ENCODE results near the gene COL6A3.

The COL6A3 gene

DNA sequence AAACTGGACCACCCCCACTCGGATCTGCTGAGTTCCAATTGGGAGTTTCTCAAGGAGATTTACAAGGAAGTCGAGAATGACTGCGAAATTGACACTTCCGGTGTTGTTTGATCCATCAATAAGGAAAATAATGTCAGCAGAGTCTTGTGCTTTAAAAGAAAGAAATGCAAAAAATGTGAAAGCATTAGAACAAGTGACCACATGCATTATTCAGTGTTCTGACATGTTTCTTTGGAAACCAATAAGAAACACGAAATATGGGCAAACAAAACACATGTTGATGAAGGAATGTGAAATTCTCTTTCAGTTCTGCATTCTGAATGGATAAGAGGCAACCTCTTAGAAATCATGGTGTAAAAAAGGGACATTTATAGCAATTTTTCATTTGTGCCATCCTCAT is 25.9 kb downstream of the COL6A3 start:
- no peak for TF ChIP-seq CTCF (conservative IDR thresholded peaks at IDR 0.05; ENCODE audit: low read depth, low read length)
- DNase-seq (ENCODE audit: low read depth) = no peak
- no peak overlapping the region for H3K4me3 ChIP-seq (ENCODE audit: low read length)

GRCh38 chr2:237384672-237385020 is 29.3 kb downstream of the COL6A3 start:
- DNase-seq (ENCODE audit: low read depth) = no peak
- no peak for TF ChIP-seq CTCF (conservative IDR thresholded peaks at IDR 0.05; ENCODE audit: low read depth, low read length)
- no peak overlapping the region for H3K4me3 ChIP-seq (ENCODE audit: low read length)

GRCh38 chr2:237383991-237384671 is 29.8 kb downstream of the COL6A3 start:
- no peak for TF ChIP-seq CTCF (conservative IDR thresholded peaks at IDR 0.05; ENCODE audit: low read depth, low read length)
- H3K4me3 ChIP-seq (ENCODE audit: low read length) = no peak overlapping the region
- DNase-seq (ENCODE audit: low read depth) = no peak

GRCh38 chr2:237380768-237381167 is 33.2 kb downstream of the COL6A3 start:
- H3K4me3 ChIP-seq (ENCODE audit: low read length) = no peak overlapping the region
- TF ChIP-seq CTCF (conservative IDR thresholded peaks at IDR 0.05; ENCODE audit: low read depth, low read length) = no peak
- no peak for DNase-seq (ENCODE audit: low read depth)

DNA sequence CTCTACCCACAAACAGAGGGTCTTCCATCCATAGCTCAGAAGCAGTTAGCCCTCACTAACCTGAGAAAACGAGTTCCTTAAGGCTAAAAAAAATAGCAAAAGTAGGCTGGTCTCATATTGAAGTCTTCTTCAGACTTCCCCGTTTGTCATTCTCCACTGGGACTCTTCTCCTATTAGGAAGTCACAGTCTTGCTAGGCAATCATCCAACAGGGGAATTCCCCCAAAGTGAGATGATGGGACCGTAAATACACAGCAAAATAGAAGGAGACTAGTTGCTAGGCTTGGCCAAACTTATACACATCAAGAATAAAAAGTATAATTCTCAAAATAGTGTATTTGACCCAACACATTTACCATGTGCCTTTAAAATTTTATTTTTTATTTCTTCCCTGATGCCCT is 34.3 kb downstream of the COL6A3 start:
- TF ChIP-seq CTCF (conservative IDR thresholded peaks at IDR 0.05; ENCODE audit: low read depth, low read length) = no peak
- DNase-seq (ENCODE audit: low read depth) = no peak
- no peak overlapping the region for H3K4me3 ChIP-seq (ENCODE audit: low read length)

- TF ChIP-seq CTCF (conservative IDR thresholded peaks at IDR 0.05; ENCODE audit: low read depth, low read length) = no peak
- H3K4me3 ChIP-seq (ENCODE audit: low read length) = no peak overlapping the region
- DNase-seq (ENCODE audit: low read depth) = no peak
These were observed 35.3 kb downstream of the COL6A3 start for GRCh38 chr2:237378650-237379049.

- no peak for TF ChIP-seq CTCF (conservative IDR thresholded peaks at IDR 0.05; ENCODE audit: low read depth, low read length)
- no peak for DNase-seq (ENCODE audit: low read depth)
- no peak overlapping the region for H3K4me3 ChIP-seq (ENCODE audit: low read length)
These were observed 39.5 kb downstream of the COL6A3 start for GRCh38 chr2:237374284-237375060.

Measured in retinal pigment epithelial cell (primary cell).